ENCODE measurements around the gene MRTO4. TPM values are rescaled to one million over a fixed set of nuclear protein-coding genes. Genes with fewer than 3 reads are reported as not detected.

Gene MRTO4
- total RNA-seq, 1 donor, result 18.5 TPM

DNA sequence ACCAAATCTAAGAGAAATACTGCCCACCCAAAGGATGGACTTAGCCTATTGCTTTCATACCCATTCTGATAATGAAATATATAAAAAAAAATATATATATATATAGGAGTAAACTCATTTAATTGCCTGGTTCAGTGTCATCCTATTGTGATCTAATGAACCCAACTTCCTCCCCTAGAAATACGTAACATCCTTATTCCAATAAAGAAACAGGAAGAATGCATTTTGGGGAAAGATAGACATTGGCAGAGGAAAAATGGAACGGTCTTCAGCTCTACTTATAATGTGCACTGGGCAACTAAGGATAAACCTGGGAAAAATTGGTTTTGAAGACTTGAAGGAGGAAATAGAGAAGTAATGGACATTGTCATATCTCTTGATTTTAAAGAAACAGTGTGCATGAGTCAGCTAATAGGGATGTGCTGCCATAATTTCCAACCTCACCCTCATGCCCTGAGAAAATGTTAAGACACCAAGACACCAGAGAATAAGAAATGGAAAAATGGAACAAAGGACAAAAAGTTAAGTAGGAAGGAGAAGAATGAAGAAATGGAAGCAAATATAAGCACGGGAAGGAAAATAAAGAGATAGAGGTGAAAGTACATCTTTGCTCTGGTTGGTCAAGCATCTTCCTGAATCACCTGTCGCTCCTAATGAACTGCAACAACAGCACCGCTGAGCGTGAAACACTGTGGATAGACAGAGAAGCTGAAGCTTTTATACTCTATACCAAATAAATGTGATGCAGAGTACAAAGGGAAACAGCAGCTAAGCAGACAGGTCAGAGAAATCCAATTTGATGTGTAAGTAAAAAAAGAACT is 46.9 kb upstream of the MRTO4 start:
- Histone ChIP-seq H3K4me3 (ENCODE audit: insufficient read depth, low read length) (no peak overlapping the region), H3K4me1 (ENCODE audit: insufficient read depth, low read length) (peaks cover 38% of the 10 kb centered on the region), H3K27me3 (ENCODE audit: insufficient read depth, low read length) (no peaks in the 10 kb centered on the region), H3K36me3 (ENCODE audit: insufficient read depth, low read length) (peaks cover 13% of the 10 kb centered on the region), H3K9me3 (ENCODE audit: low read depth, low read length) (no peaks in the 10 kb centered on the region), H3K4me2 (ENCODE audit: insufficient read depth, low read length) (peak overlapping the region; percentile 21), H4K20me1 (ENCODE audit: insufficient read depth, low read length) (peaks cover 77% of the 10 kb centered on the region), H3K27ac (ENCODE audit: low read depth, low read length) (peak overlapping the region; percentile 5), H2AFZ (ENCODE audit: low read length) (no peak overlapping the region), H3K79me2 (ENCODE audit: insufficient read depth, low read length) (peaks cover 99% of the 10 kb centered on the region)
- TF ChIP-seq, protein P1, sequence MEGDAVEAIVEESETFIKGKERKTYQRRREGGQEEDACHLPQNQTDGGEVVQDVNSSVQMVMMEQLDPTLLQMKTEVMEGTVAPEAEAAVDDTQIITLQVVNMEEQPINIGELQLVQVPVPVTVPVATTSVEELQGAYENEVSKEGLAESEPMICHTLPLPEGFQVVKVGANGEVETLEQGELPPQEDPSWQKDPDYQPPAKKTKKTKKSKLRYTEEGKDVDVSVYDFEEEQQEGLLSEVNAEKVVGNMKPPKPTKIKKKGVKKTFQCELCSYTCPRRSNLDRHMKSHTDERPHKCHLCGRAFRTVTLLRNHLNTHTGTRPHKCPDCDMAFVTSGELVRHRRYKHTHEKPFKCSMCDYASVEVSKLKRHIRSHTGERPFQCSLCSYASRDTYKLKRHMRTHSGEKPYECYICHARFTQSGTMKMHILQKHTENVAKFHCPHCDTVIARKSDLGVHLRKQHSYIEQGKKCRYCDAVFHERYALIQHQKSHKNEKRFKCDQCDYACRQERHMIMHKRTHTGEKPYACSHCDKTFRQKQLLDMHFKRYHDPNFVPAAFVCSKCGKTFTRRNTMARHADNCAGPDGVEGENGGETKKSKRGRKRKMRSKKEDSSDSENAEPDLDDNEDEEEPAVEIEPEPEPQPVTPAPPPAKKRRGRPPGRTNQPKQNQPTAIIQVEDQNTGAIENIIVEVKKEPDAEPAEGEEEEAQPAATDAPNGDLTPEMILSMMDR (IDR thresholded peaks at IDR 0.05; ENCODE audit: extremely low read depth, low read depth, low read length), result no peak
- DNase-seq (ENCODE audit: insufficient read length, low spot score, missing footprints), result peak; percentile 39

DNA sequence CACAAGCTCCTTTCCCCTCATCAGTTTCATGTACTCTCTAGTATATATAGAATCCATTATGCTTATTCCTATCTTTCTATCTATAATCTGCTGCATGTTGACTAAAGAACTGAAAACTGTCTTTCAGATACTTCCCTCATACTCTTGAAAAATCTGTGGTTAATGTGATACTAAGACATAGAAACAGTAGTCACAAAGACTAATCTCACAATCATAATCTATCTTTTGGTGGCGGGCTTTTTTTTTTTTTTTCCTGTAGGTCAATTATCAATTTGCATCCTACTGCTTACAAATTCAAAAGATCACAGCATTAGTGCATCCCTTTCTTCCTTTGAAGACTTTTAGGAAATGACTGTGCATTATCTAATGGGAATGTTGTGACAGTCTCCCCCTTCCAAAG is 46.2 kb upstream of the MRTO4 start:
- Histone ChIP-seq H3K36me3 (ENCODE audit: insufficient read depth, low read length) (peaks cover 12% of the 10 kb centered on the region), H3K9me3 (ENCODE audit: low read depth, low read length) (no peaks in the 10 kb centered on the region), H3K79me2 (ENCODE audit: insufficient read depth, low read length) (peaks cover 98% of the 10 kb centered on the region), H3K4me2 (ENCODE audit: insufficient read depth, low read length) (no peak overlapping the region), H4K20me1 (ENCODE audit: insufficient read depth, low read length) (peaks cover 75% of the 10 kb centered on the region), H3K27ac (ENCODE audit: low read depth, low read length) (no peak overlapping the region), H2AFZ (ENCODE audit: low read length) (no peak overlapping the region), H3K4me1 (ENCODE audit: insufficient read depth, low read length) (peaks cover 38% of the 10 kb centered on the region), H3K4me3 (ENCODE audit: insufficient read depth, low read length) (no peak overlapping the region), H3K27me3 (ENCODE audit: insufficient read depth, low read length) (no peaks in the 10 kb centered on the region)
- DNase-seq (ENCODE audit: insufficient read length, low spot score, missing footprints), result no peak
- TF ChIP-seq, protein P1 (IDR thresholded peaks at IDR 0.05; ENCODE audit: extremely low read depth, low read depth, low read length), result no peak

DNA sequence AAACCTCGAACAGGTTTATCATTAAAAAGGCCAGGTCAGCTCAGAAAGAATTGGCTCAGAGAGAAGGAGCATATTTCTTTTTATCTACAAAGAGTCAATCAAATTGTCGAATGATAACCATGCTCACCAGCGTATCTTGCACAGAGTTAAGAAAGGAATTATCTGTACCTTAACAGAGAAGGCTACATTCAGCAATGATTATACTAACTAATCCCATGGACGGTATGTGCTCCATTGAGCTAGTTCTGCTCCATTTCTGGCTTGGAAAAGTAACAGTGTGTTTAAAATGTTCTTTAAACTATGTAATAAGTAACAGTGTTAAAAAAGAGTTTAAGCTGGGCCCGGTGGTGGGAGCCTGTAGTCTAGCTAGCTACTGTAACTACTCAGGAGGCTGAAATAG is 45.8 kb upstream of the MRTO4 start:
- TF ChIP-seq, protein P1 (IDR thresholded peaks at IDR 0.05; ENCODE audit: extremely low read depth, low read depth, low read length), result no peak
- Histone ChIP-seq H3K27ac (ENCODE audit: low read depth, low read length) (no peak overlapping the region), H3K4me2 (ENCODE audit: insufficient read depth, low read length) (no peak overlapping the region), H3K4me1 (ENCODE audit: insufficient read depth, low read length) (peaks cover 41% of the 10 kb centered on the region), H3K9me3 (ENCODE audit: low read depth, low read length) (no peaks in the 10 kb centered on the region), H3K79me2 (ENCODE audit: insufficient read depth, low read length) (peaks cover 98% of the 10 kb centered on the region), H3K4me3 (ENCODE audit: insufficient read depth, low read length) (no peak overlapping the region), H4K20me1 (ENCODE audit: insufficient read depth, low read length) (peaks cover 73% of the 10 kb centered on the region), H2AFZ (ENCODE audit: low read length) (no peak overlapping the region), H3K36me3 (ENCODE audit: insufficient read depth, low read length) (peaks cover 9% of the 10 kb centered on the region), H3K27me3 (ENCODE audit: insufficient read depth, low read length) (no peaks in the 10 kb centered on the region)
- no peak for DNase-seq (ENCODE audit: insufficient read length, low spot score, missing footprints)

DNA sequence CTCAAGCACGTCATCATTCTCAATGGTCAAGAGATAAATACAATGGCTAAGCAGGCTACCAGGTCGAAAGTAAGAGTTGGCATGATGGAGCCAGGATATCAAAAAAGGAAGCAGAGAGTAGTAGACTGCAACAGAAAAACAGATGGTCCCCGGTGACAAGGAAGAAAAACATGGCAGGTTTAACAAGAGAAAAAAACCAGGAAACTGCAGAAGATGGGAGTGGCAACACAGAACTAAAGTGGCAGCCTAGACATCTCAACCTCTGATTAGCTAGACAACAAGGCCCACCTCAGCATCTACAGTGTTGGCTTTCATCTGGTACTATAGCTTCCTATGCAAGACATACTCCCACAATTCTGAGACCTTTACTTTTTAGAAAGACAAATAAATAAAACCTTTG is 44.7 kb upstream of the MRTO4 start:
- peaks cover 98% of the 10 kb centered on the region for H3K79me2 ChIP-seq (ENCODE audit: insufficient read depth, low read length)
- H4K20me1 ChIP-seq (ENCODE audit: insufficient read depth, low read length), result peaks cover 62% of the 10 kb centered on the region
- no peaks in the 10 kb centered on the region for H3K27me3 ChIP-seq (ENCODE audit: insufficient read depth, low read length)
- no peak for DNase-seq (ENCODE audit: insufficient read length, low spot score, missing footprints)
- H3K4me2 ChIP-seq (ENCODE audit: insufficient read depth, low read length), result no peak overlapping the region
- H3K4me1 ChIP-seq (ENCODE audit: insufficient read depth, low read length), result peaks cover 46% of the 10 kb centered on the region
- H2AFZ ChIP-seq (ENCODE audit: low read length), result no peak overlapping the region
- H3K27ac ChIP-seq (ENCODE audit: low read depth, low read length), result no peak overlapping the region
- H3K36me3 ChIP-seq (ENCODE audit: insufficient read depth, low read length), result no peaks in the 10 kb centered on the region
- no peaks in the 10 kb centered on the region for H3K9me3 ChIP-seq (ENCODE audit: low read depth, low read length)
- no peak overlapping the region for H3K4me3 ChIP-seq (ENCODE audit: insufficient read depth, low read length)
- TF ChIP-seq, protein P1 (IDR thresholded peaks at IDR 0.05; ENCODE audit: extremely low read depth, low read depth, low read length), result no peak
